Gastrocnemius medialis (tissue), 4 donors: Measurements from ENCODE around the gene RIN3. TPM values are rescaled to one million over a fixed set of nuclear protein-coding genes. Genes with fewer than 3 reads are reported as not detected.

Experiments
- ATAC-seq, 2 donors: fragments of 150-250 bp; one replicate each; pipeline ENCODE4 v1.9.1; 2016
- DNase-seq, 2 donors: peaks; one replicate each; pipeline ENCODE4 v3.0.0-alpha.2; 2019
- H3K27ac ChIP-seq, 4 donors: fragments of 200-600 bp; sonication (generic); 1 replicate in 1 of 4; 2 replicates in 3 of 4; pipeline ENCODE4 v1.5.1; 2016 to 2018; ENCODE audit warnings: mild to moderate bottlenecking in 2 of 4, moderate library complexity in 1 of 4
- H3K27me3 ChIP-seq, 3 donors: fragments of 200-600 bp; sonication (generic) in 2 of 3; 1 replicate in 1 of 3; 2 replicates in 2 of 3; pipeline versions ENCODE4 v1.5.1 to v1.6.0; 2016 to 2019; ENCODE audit warnings: mild to moderate bottlenecking in 1 of 3, moderate library complexity in 1 of 3
- H3K36me3 ChIP-seq, 2 donors: fragments of 200-600 bp; sonication (generic) in 1 of 2; one replicate each; pipeline ENCODE4 v1.5.1; 2017 to 2018
- H3K4me1 ChIP-seq, 2 donors: fragments of 200-600 bp; sonication (generic) in 1 of 2; one replicate each; pipeline ENCODE4 v1.5.1; 2016 to 2017; ENCODE audit warnings: mild to moderate bottlenecking in 2 of 2
- H3K4me3 ChIP-seq, 4 donors: fragments of 200-600 bp; sonication (generic) in 3 of 4; 1 replicate in 1 of 4; 2 replicates in 3 of 4; pipeline ENCODE4 v1.5.1; 2016 to 2019; ENCODE audit warnings: mild to moderate bottlenecking in 2 of 4
- H3K9me3 ChIP-seq, 3 donors: fragments of 200-600 bp; sonication (generic) in 2 of 3; 1 replicate in 1 of 3; 2 replicates in 2 of 3; pipeline ENCODE4 v1.5.1; 2016 to 2019
- POLR2A ChIP-seq, 2 donors: fragments of 450-650 bp; IDR thresholded peaks; one replicate each; pipeline ENCODE4 v1.6.1; 2017; ENCODE audit warnings: antibody characterized with exemption in 2 of 2, mild to moderate bottlenecking in 2 of 2, moderate library complexity in 2 of 2
- in situ Hi-C, 4 donors: fragments of 200-750 bp; cut with MboI; loops; one replicate each; pipeline versions ENCODE4 v1.15.0 to v1.8.0; 2017; ENCODE audit warnings: low sequenced_read_pairs in 4 of 4
- intact Hi-C: fragments of 100-400 bp; cut with DNase I; formaldehyde crosslinking; loops from one replicate; pipeline ENCODE4 v1.15.1; 2023; ENCODE audit warnings: low total_unique reads
- total RNA-seq, 4 donors: library from RNA; depleted of rRNA; stranded (reverse); fragments of >200 nt; gene quantifications; one replicate each; pipeline versions ENCODE4 v1.1.0 to v1.2.3, GENCODE V29; 2016
- TF ChIP-seq, protein P1 (sequence below), 5 experiments: fragments of 450-650 bp in 3 of 5; fragments of 200-600 bp in 2 of 5; sonication (generic) in 2 of 5; IDR thresholded peaks in 4 of 5; conservative IDR thresholded peaks in 1 of 5; 1 replicate in 4 of 5; 2 replicates in 1 of 5; pipeline ENCODE4 v1.5.1; 2016 to 2019; ENCODE audit warnings: antibody characterized with exemption in 5 of 5, mild to moderate bottlenecking in 3 of 5, moderate library complexity in 3 of 5

Gene RIN3
- total RNA-seq, 4 donors from 2014 or later = 2.1 to 3.7 (median 2.6) TPM

DNA sequence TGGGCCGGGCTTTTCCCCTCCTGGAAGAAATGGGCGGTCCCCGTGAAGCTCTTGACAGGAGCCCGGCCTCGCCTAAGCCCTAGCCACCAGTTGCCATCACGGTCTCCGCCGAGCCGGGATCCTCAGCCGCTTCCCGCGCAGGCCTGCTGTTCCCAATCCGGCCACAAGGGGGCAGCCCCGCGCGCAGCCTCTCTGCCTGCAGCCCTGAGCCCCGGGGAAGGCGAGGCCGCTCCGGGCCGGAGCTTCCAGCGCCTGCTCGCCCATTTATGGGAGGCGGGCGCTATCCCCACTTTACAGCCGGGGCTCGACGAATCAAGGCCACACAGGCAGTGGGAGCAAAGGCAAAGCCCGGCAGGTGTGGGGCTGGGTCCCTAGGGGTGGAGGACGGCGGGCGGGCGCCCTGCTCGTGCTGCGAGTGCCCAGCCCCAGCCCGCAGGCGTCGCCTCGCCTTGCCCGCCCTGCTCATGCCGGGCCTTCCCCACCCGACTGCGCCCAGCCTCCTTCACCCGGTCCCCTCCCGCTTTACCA lies 173.4 kb downstream of the RIN3 start:
- intact Hi-C loops (no loop called here), in situ Hi-C loops (no loop called here)
- Histone ChIP-seq H3K27ac (no peak overlapping the region), H3K4me1 (no peaks in the 10 kb centered on the region), H3K27me3 (peaks cover 0 to 3% (median 0%) of the 10 kb centered on the region in 3 donors), H3K4me3 (peak overlapping the region in 3 of 4 donors; percentile 28 to 40 (median 39)), H3K36me3 (no peaks in the 10 kb centered on the region), H3K9me3 (no peaks in the 10 kb centered on the region)
- DNase-seq (no peak), ATAC-seq (peak in 1 of 2 donors; percentile 41)
- no peak for TF ChIP-seq POLR2A (IDR thresholded peaks at IDR 0.05)
- TF ChIP-seq, protein P1, sequence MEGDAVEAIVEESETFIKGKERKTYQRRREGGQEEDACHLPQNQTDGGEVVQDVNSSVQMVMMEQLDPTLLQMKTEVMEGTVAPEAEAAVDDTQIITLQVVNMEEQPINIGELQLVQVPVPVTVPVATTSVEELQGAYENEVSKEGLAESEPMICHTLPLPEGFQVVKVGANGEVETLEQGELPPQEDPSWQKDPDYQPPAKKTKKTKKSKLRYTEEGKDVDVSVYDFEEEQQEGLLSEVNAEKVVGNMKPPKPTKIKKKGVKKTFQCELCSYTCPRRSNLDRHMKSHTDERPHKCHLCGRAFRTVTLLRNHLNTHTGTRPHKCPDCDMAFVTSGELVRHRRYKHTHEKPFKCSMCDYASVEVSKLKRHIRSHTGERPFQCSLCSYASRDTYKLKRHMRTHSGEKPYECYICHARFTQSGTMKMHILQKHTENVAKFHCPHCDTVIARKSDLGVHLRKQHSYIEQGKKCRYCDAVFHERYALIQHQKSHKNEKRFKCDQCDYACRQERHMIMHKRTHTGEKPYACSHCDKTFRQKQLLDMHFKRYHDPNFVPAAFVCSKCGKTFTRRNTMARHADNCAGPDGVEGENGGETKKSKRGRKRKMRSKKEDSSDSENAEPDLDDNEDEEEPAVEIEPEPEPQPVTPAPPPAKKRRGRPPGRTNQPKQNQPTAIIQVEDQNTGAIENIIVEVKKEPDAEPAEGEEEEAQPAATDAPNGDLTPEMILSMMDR (IDR thresholded peaks at IDR 0.05 in 4 of 5, conservative IDR thresholded peaks at IDR 0.05 in 1 of 5) = peak in 4 of 5 experiments; percentile 64 to 99 (median 88)

DNA sequence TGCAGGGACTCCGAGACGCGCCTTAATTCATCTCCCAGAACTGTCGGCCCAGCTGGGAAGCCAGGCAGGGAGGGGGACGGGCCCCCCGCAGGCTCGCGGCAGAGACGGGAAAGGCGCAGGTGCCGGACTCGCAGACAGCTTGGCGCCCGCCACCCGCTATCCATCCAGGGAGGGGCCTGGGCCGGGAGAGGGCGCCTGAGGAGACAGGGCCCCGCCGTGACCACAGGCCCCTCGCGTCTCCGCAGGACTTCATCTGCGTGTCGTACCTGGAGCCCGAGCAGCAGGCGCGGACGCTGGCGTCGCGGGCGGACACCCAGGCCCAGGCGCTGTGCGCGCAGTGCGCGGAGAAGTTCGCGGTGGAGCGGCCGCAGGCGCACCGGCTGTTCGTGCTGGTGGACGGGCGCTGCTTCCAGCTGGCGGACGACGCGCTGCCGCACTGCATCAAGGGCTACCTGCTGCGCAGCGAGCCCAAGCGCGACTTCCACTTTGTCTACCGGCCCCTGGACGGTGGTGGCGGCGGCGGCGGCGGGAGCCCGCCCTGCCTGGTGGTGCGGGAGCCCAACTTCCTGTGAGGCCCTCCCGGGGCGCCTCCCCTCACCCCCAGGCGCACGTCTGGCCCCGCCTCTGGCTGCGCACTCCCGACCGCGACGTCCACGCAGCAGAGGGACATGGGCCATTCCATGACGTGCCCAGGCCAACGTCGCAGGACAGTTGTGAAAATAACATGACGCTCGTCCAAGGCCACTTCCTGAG lies 174.3 kb downstream of the RIN3 start:
- in situ Hi-C loops = no loop called here
- Histone ChIP-seq H3K27me3 (peaks cover 0 to 3% (median 0%) of the 10 kb centered on the region in 3 donors), H3K9me3 (no peaks in the 10 kb centered on the region), H3K4me1 (peaks cover 0 to 6% of the 10 kb centered on the region in 2 donors), H3K4me3 (peak overlapping the region in 3 of 4 donors; percentile 28 to 40 (median 39)), H3K36me3 (no peaks in the 10 kb centered on the region), H3K27ac (peak overlapping the region in 1 of 4 donors; percentile 27)
- no peak for ATAC-seq
- intact Hi-C loops = no loop called here
- TF ChIP-seq POLR2A (IDR thresholded peaks at IDR 0.05) = peak in 1 of 2 donors; percentile 19
- TF ChIP-seq, protein P1 (IDR thresholded peaks at IDR 0.05 in 4 of 5, conservative IDR thresholded peaks at IDR 0.05 in 1 of 5) = no peak
- DNase-seq = no peak

DNA sequence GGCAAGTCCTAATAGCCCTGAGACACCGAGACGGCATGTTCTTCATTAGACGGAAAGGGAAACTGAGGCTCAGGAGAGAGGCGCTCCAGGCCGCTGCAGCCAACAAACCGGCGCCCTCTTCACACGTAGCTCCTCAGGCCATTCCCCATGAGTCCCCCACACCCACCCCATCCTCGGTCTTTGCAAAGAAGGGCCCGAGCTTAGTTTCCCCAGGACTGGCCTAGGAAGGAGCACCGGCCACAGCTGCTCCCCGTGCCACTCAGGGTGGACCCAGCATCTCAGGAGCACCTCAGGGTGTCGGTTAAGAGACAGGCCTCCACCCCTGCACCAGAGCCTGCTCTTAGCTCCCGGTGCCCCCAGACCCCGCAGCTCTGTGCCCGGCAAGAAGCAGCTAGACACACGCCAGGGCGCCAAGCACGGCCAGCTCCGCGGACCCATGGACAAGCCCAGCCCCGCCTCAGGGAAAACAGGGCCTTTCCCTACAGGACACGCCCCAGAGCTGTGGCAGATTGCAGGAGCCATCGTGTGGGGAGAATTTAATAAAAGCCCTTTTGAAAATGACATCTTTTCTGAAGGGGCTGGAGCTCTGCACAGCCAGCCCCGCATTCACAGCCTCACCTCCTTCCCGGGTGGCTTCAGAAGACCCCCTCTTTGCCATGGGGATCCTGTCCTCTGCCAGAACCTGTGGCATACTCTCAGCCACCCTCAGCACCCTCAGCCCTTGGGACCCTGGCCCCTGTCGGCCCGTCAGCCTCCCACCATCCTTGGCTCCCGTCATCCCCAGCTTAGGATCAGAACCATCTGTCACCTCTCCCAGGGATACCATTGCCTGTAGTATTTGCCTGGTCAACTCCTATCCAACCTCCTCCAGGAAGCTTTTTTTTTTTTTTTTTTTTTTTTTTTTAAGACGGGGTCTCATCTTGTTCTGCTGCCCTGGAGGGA lies 175.1 kb downstream of the RIN3 start:
- Histone ChIP-seq H3K9me3 (no peaks in the 10 kb centered on the region), H3K4me1 (peaks cover 0 to 6% of the 10 kb centered on the region in 2 donors), H3K27ac (no peak overlapping the region), H3K27me3 (peaks cover 0 to 3% (median 0%) of the 10 kb centered on the region in 3 donors), H3K36me3 (no peaks in the 10 kb centered on the region), H3K4me3 (peak overlapping the region in 2 of 4 donors; percentile 39 to 40)
- ATAC-seq = no peak
- intact Hi-C loops = no loop called here
- in situ Hi-C loops = no loop called here
- DNase-seq = no peak
- no peak for TF ChIP-seq POLR2A (IDR thresholded peaks at IDR 0.05)
- TF ChIP-seq, protein P1 (IDR thresholded peaks at IDR 0.05 in 4 of 5, conservative IDR thresholded peaks at IDR 0.05 in 1 of 5) = no peak

DNA sequence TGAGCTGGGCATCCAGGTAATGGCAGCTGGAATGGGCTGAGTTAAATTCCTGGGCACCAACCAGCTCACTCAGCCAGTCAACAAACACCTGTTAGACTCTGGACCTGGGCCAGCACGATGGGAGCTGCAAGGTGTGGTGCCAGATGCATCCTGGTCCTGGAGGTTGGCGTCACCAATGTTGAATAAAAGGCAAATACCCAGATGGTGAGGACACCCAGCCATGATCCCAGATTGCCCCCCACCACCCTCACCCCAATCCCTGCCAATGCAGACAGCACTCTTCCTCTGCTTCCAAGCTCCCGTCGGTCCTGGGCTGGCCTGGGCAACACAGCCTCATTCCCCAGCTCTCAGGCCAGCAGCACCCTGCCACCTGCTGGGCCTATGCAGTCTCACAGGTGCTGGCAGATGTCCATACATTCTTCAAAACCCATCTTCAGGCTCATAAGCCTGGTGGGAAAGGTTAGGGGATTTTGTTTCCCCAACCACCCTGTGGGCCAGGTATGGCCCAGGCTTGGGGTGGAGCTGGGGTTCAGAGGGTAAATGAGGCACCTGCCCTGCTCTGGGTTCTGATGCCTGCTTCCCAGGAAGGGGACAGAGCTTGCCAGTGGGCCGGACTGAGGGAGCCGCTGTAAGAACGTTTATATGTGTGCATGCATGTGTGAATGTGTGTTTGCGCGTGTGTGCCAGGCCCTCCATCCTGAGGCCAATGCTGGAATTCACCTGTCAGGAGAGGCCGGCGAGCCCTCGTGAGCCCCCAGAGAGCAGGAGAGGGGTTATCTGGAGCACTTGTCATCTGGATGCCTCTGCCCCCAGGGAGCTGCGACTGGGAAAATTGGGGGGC lies 176.8 kb downstream of the RIN3 start:
- H3K4me3 ChIP-seq = no peak overlapping the region
- no peak for TF ChIP-seq POLR2A (IDR thresholded peaks at IDR 0.05)
- TF ChIP-seq, protein P1 (IDR thresholded peaks at IDR 0.05 in 4 of 5, conservative IDR thresholded peaks at IDR 0.05 in 1 of 5) = peak in 1 of 5 experiments; percentile 25
- H3K36me3 ChIP-seq = no peaks in the 10 kb centered on the region
- H3K27me3 ChIP-seq = peaks cover 0 to 3% (median 0%) of the 10 kb centered on the region in 3 donors
- H3K4me1 ChIP-seq = peaks cover 0 to 6% of the 10 kb centered on the region in 2 donors
- DNase-seq (no peak), ATAC-seq (no peak)
- intact Hi-C loops = no loop called here
- H3K27ac ChIP-seq = no peak overlapping the region
- no peaks in the 10 kb centered on the region for H3K9me3 ChIP-seq
- in situ Hi-C loops = no loop called here
